ENCODE data around the gene ATG2A.

The ATG2A gene
- total RNA-seq, result 239 to 619 reads per million in 2 donors

DNA sequence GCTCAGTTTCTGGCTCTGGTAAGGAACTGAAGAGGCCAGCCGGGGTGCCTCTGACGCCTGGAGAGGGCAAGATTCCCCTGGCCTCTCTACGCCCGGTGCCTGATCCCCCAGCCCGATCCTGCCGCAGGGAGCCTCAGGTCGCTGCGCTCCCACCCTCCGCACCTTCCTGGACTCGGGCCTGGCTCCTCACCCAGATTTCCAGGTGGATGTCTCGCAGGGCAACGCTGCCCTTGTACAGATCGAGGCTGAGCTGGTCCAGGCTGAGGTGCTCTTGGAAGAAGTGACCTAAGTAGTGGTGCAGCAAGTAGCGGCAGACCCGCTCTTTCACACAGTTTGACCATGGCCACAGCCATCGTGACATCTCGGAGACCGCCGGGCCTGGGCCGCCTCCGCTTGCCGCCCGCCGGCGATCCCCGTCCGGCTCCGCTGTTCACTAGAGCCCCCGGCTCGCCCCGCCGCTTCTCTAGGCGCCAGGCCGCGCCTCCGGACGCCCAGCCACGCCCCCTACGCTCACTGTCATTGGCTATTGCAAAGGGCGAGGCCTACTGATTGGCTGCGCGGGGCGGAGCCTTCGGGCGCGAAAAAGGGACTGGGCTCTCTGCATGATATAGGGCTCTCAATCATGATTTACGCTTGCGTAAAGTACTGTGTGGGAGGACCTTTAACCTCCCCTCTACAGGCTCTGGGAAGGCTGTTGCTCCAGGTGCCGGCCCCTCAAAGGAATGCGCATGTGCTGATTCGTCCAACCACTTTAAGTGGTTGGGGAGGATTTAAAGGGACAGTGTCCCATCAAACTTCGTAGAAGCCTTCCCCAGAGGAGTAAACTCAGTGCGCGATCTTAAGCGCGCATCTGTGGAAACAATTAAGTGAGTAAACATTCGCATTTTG lies at the start of gene ATG2A:
Gene ATG2A (minus strand): TSS at position 435 of the 888 bp plus-strand sequence. CDS start 74 bp downstream, at position 361.
- peak; percentile 96 to 100 (median 98) for DNase-seq

DNA sequence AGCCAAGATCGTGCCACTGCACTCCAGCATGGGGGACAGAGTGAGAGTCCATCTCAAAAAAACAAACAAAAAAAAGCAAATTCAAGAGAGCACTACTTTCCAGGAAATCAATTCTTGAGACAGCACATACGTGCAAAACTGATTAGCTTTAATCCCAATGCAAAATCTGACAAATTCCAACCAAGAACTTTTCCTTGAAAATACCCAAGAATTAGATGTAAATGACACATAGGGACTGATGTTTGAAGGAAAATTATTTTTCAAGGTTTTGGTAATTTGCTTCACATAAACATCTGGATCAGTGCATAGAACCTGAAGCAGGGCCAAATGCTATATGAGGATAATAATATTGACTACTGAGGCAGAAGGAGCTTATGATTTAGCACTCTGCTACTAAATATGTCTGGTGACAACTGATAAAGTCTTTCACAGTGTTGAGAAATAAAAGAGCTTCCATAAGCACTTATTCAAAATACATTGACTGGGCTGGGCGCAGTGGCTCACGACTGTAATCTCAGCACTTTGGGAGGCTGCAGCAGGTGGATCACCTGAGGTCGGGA lies 46.1 kb upstream of the ATG2A start:
- DNase-seq, result no peak

DNA sequence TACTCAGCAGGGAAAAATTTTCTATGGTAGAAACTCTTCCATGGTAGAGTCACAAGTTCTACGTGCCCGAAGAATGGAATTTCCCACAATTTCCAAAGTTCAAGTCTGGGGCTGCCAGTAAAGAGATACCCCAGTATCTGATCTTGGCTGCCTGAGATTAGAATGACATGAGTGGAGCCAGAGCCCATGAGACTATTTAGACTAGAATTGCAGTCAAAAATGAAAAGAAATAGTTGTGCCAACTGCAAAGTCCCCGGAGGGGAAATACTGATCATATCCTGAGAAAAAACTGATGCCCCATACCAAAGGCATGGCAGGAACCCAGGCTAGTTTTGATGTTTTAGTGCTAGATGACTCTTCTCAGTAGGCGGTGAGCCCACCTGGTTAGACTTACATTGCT lies 43.7 kb upstream of the ATG2A start:
- no peak for DNase-seq

- DNase-seq, result no peak
Measured at GRCh38 chr11:64959498-64959897, 42.5 kb upstream of the ATG2A start.

DNA sequence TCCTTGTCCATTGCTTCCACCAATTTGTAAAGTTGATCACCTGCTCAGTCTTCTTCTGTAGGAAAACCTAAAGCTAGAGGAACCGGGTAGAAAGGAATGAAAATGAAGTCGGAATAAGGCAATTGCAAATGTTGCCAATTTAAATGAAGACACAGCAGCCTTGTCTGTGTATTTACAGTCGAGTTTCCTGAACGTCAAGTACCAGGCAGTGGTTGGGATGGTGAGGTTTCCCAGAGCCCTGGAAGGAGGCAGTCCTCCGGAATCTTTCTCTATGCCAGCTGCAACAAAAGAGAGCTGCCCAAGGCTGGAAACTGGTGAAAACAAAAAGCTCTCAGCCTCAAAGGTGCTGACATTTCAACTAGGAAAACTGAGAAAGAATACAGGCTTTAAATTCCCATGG lies 37.2 kb upstream of the ATG2A start:
- DNase-seq, result no peak

- DNase-seq, result no peak
Measured at GRCh38 chr11:64951529-64951928, 34.5 kb upstream of the ATG2A start.

DNA sequence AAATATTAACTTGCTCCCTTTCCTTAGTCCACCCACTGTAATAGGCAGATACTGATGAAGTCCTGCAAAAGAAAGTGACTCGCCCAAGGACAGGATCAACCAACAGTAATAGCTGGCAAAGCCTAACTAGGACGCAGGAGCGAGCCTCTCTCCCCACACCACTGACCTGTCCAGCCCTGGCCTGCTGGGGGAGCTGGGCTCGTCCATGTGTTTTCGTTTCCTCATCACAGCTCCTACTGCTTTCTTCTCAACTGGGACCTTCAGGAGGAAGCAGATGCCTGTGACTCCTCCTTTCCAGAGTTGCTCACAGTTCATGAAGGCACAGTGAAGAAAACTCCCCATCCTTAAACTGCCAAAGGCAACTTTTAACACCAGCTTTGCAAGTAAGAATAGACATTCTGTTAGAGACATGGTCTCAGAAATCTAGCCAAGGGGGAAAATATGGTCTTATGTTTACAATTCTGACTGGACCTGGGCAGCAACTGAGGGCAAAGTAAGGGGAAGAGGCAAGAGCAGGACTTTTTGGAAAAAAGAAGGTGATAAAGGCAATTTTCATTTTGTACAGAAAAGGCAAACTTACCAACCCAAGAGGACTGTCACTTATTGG lies 30.3 kb upstream of the ATG2A start:
- DNase-seq, result no peak

DNA sequence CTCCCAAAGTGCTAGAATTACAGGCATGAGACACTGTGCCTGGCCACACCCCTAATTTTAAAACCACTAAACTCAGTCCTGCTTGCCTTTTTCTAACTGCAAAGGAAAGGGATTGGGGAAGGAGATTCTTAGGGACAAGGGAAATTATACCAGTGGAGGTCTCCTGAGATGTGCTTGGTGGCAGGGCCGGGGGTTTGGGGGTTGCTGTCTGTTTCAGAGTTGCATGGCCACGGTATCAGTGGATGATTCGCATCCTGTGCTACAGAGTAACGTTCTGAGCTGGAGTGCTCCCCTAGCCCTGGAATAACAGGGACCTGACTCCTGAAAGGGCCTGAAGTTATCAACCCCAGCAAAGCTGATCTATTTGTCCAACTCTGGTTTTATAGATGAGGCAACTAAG lies 19.5 kb upstream of the ATG2A start:
- DNase-seq, result no peak

DNA sequence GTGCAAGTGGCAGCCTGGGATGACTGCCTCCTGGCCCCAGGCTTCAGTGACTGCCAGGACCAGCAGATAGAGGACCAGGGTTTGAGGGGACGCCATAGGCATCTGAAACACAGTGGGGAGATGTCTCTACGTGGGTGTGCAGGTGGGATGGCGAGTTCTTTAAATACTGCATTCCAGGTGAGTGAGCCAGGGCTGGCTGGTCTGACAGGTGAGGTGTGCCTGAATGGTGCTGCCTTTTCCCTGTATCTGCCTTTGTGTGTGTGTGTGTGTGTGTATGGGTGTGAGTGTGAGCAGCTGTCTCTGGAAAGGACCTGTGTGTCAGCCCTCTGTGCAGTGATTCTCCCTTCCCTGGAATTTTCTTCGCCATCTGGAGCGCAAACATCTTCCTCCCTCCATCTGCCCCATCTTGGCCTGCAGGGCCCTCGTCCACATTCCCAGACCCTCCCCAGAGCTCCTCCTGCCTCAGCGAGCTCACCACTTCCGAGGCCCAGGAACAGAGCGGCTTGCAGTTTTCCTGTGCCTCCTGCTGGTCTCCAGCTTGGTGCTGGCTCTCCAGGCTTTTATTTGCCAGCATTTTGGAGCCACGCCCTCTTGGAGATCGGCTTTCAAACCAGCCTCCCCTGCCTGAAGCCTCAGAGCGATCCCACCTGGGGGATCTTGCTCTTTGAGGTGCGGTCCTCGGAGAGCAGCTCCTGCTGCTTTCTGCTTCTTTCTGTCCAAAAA lies 18.5 kb upstream of the ATG2A start, which contains the start of gene GPHA2:
Gene GPHA2 (minus strand): TSS at position 535 of the 723 bp plus-strand sequence. CDS start 433 bp downstream, at position 102.
- no peak for DNase-seq

GRCh38 chr11:64934682-64935358 lies 17.8 kb upstream of the ATG2A start:
- DNase-seq, result no peak

GRCh38 chr11:64933935-64934681 lies 17.1 kb upstream of the ATG2A start:
- DNase-seq, result no peak

- DNase-seq, result no peak
Measured at GRCh38 chr11:64933213-64933934, 16.4 kb upstream of the ATG2A start.

DNA sequence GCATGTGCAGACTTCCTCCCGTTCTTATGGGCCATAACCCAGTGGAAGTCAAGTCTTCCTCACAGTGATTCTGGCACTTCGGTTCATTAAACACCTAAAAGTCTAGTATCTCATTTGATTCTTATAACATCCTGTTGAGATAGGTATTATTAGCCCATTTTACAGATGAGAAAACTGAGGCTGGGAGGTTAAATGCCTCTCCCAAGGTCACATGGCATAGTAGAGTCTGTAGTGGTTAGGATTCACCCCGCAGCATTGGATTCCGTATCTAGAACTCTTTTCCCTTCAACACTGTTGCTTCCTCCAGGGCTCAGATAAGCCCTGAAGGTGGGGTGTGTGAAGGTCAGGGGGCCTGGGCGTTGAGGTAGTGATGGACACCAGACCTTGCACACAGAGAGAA lies 15.3 kb upstream of the ATG2A start:
- DNase-seq, result no peak

DNA sequence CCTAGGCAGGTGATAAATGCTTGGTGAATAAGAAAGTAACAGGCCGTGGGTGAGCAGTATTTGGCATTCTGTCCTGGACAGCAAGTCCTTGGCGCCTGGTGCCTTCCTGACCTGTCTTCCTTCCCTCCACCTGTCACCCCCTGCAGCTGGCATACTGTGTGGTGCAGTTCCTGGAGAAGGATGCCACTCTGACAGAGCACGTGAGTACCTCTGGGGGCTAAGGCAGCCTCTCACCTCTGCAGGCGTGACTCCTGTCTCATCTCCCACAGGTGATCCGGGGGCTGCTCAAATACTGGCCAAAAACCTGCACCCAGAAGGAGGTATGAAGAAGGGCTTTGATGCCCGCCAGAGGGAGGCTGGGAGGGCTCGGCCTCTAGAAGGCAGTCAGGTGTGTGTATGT lies 14.3 kb upstream of the ATG2A start:
- DNase-seq, result no peak

GRCh38 chr11:64930340-64930739 lies 13.3 kb upstream of the ATG2A start:
- DNase-seq, result no peak

GRCh38 chr11:64929625-64930024 lies 12.6 kb upstream of the ATG2A start:
- no peak for DNase-seq

DNA sequence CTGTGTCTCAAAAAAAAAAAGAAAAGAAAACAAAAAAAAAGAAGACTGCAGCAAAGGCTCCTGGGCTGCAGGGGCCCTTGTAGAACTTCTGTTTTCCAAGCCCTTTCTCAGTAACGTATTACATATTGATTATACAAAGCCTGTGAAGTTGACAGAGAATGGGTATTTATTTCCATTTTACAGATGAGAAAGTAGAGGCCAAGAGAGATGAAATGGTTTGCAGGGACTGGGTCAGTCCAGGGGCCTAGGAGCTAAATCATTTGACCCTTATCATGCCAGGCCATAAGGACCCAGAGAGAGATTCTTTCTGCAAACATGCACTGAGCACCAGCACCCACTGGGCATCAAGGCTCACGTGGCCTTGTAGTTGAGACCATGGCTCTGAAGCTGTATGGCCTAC lies 11.9 kb upstream of the ATG2A start:
- no peak for DNase-seq

- no peak for DNase-seq
Measured at GRCh38 chr11:64926689-64927088, 9.7 kb upstream of the ATG2A start.

DNA sequence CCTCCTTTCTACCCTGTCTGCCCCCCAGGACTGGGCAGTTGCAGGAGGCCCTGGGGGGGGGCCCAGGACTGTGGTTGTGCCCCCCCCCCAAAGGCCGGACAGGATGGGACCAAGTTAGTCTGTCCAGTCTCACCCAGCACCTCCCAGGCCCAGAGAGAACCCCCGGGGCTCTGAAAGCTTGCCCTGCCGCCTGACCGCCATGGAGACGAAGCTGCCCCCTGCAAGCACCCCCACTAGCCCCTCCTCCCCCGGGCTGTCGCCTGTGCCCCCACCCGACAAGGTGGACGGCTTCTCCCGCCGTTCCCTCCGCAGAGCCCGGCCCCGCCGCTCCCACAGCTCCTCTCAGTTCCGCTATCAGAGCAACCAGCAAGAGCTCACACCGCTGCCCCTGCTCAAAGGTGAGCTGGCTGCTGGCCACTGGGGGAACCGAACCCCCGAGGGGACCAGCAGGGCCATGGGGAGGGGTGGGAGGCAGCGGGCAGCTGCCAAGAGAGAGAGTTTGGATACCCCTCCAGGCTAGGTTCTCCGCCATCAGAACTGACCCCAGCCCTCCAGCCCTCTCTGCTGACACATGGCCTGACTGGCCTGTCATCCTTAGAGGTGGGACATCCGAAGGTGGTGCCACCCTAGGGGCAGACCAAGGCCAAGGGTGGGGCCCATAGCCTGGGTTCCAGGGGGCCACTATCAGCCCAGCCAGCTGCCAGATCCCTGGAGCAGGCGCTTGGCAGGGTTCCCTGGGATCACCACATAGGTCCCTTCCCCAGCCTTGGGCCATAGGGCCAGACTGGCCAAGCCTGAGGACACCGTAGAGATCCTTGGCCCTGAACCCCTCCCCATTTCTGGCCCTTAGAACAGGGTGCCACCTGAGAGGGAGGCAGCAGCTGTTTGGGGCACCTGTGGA lies 8.8 kb upstream of the ATG2A start:
- no peak for DNase-seq

- DNase-seq, result no peak
Measured at GRCh38 chr11:64924910-64925284, 7.9 kb upstream of the ATG2A start.

Measured in T-helper 2 cell (primary cell).